HepG2 (cell line): ENCODE results near the gene GRM1.

ENCODE experiments used
- ARID4A ChIP-seq: sonication (generic); formaldehyde crosslinking; IDR thresholded peaks from 2 replicates; pipeline ENCODE4 v1.5.0; 2020; ENCODE audit warnings: mild to moderate bottlenecking, missing genetic modification reagents, borderline replicate concordance
- BRCA1 ChIP-seq: sonication (generic); formaldehyde crosslinking; IDR thresholded peaks from 2 replicates; pipeline ENCODE4 v1.4.0; 2020; ENCODE audit warnings: missing genetic modification reagents
- EZH2 ChIP-seq: conservative IDR thresholded peaks from 2 replicates; pipeline ENCODE4 v1.6.1; 2012; ENCODE audit warnings: mild to moderate bottlenecking, low read depth, low read length, moderate library complexity
- JUND ChIP-seq: sonication (generic); formaldehyde crosslinking; IDR thresholded peaks from 2 replicates; pipeline ENCODE4 v1.8.0; 2022; ENCODE audit warnings: mild to moderate bottlenecking, missing genetic modification reagents
- MED13 ChIP-seq: sonication (generic); formaldehyde crosslinking; IDR thresholded peaks from 2 replicates; pipeline ENCODE4 v1.5.0; 2020; ENCODE audit warnings: missing genetic modification reagents
- TAF1 ChIP-seq: sonication (generic); formaldehyde crosslinking; IDR thresholded peaks from 2 replicates; pipeline ENCODE4 v1.4.0; 2020; ENCODE audit warnings: missing genetic modification reagents
- ZBTB34 ChIP-seq: sonication (generic); formaldehyde crosslinking; IDR thresholded peaks from 2 replicates; pipeline ENCODE4 v1.8.0; 2022; ENCODE audit warnings: mild to moderate bottlenecking, missing genetic modification reagents
- ZNF207 ChIP-seq: fragments of 450-650 bp; IDR thresholded peaks from 2 replicates; pipeline ENCODE4 v1.6.1; 2016; ENCODE audit warnings: antibody characterized with exemption, borderline replicate concordance
- ZNF703 ChIP-seq: sonication (generic); formaldehyde crosslinking; IDR thresholded peaks from 2 replicates; pipeline ENCODE4 v1.5.1; 2020; ENCODE audit warnings: missing genetic modification reagents, mild to moderate bottlenecking, moderate library complexity, borderline replicate concordance
- ZNF747 ChIP-seq: sonication (generic); formaldehyde crosslinking; IDR thresholded peaks from 2 replicates; pipeline ENCODE4 v1.8.1; 2023; ENCODE audit warnings: missing genetic modification reagents, mild to moderate bottlenecking, borderline replicate concordance
- TF ChIP-seq, protein P1 (sequence below): sonication (generic); formaldehyde crosslinking; IDR thresholded peaks from 2 replicates; pipeline ENCODE4 v1.5.0; 2020; ENCODE audit warnings: mild to moderate bottlenecking, missing genetic modification reagents, moderate library complexity

DNA sequence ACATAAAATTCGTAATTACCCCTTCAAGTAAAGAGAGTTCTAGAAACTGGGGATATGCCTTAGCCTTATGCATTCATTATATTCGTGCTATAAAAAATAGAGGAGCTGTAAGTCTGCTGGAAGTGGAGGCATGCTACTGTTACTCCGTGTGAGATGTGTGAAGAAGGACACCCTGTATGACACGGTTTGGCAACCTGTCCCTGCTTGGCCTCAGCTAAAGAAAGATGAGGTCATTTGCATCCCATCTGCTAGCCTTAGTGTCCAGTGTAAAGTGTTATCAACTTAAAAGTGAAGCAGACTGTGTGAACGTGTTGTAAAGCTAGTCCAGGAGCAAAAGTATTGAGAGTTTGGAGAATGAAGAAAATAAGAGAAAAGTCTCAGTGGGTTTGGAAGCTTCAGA, 379.7 kb downstream of the GRM1 start:
- TF ChIP-seq, protein P1, sequence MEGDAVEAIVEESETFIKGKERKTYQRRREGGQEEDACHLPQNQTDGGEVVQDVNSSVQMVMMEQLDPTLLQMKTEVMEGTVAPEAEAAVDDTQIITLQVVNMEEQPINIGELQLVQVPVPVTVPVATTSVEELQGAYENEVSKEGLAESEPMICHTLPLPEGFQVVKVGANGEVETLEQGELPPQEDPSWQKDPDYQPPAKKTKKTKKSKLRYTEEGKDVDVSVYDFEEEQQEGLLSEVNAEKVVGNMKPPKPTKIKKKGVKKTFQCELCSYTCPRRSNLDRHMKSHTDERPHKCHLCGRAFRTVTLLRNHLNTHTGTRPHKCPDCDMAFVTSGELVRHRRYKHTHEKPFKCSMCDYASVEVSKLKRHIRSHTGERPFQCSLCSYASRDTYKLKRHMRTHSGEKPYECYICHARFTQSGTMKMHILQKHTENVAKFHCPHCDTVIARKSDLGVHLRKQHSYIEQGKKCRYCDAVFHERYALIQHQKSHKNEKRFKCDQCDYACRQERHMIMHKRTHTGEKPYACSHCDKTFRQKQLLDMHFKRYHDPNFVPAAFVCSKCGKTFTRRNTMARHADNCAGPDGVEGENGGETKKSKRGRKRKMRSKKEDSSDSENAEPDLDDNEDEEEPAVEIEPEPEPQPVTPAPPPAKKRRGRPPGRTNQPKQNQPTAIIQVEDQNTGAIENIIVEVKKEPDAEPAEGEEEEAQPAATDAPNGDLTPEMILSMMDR (CRISPR knock-in tag) = no peak
- TF ChIP-seq ZBTB34 (CRISPR knock-in tag) (no peak), JUND (CRISPR knock-in tag) (no peak), BRCA1 (CRISPR knock-in tag) (no peak), TAF1 (no peak), ZNF207 (no peak), EZH2 (no peak), ZNF747 (CRISPR knock-in tag) (no peak), MED13 (CRISPR knock-in tag) (no peak), ZNF703 (no peak), ARID4A (no peak)
